Inferior parietal cortex (tissue), 1 donor: ENCODE data around the gene CUZD1.

ENCODE experiments used
- DNase-seq: peaks from one replicate; pipeline ENCODE4 v3.0.0-alpha.2; 2016; ENCODE audit errors: extremely low spot score

CUZD1 gene

GRCh38 chr10:122854648-122855047 lies 9.0 kb upstream of the CUZD1 start:
- no peak for DNase-seq

GRCh38 chr10:122853665-122854313 lies 8.1 kb upstream of the CUZD1 start:
- no peak for DNase-seq

DNA sequence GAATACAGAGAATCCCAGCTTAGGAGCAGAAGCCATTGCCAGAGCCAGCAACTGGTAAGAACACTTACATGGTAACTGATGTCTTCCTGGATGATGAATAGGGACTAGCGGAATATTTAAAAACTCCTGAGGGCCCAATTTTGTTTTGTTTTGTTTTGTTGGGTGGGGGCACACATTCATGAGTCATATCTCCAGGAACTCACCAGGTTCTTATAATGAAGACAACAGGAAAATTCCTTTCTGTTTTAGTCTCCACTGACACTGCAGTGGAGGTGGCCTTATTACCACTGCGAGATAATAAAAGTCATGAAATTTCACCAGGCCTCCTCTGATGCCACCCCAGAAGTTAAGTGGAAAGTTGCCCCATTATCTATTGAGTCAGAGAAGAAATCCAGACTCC lies 6.6 kb upstream of the CUZD1 start:
- DNase-seq = no peak

- DNase-seq = no peak
Observed at GRCh38 chr10:122850705-122851640, 5.3 kb upstream of the CUZD1 start.

- no peak for DNase-seq
Observed at GRCh38 chr10:122849900-122850605, 4.4 kb upstream of the CUZD1 start.

DNA sequence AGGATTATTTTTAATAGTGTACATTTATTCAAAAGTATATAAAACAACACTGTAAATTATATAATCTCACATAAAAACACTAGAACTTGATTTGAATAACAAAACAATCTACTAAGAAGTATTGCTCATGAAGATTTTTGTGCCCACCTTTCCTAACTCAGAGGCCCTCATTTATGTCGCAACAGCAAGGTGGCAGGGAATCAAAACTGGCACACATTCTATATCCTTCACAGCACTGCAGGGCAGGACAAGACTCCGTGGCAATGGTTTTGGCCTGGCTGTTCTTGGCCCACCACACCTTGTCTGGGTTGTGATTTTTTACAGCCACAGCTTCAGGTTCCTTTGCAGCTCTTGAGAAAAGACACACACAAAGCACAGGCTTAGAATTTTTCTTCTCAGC lies 3.4 kb upstream of the CUZD1 start:
- no peak for DNase-seq

DNA sequence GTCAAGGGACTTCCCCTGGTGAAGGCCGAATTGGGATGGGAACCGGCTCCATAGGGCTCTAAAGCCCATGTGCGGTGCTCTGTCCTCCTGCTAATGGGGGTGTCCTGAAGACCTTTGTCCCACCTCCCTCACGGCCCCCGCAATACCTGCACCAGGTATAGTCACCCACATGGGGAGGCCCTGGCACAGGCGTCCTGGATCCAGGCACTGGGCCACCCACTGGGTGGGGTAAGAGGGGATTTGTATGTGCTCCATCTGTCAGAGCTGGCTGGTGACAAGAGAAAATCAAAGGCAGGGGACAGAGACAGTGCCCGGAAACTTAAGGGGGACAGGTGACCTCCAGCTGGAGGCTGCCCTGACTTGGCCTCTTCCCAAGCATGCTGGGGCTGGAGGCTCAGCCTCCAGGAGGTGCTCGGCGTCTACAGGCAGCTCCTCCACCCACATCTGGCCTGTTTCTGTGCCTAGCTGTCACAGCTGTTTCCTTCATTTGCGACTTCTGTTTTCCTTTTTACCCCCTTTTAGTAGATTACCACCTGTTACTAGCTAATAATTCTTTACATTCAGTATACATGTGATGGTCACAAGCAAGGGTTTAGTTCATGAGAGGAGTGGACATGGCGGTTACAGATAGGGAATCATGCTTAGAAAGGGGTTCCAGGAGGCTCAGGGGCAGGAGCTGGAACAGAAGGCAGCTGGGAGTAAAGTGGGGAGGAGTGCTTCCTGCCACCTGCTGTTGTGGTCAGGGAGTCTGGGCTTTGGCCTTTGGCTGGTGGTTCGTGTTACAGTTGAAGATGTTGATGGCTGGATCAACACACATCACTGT lies 2.3 kb upstream of the CUZD1 start:
- no peak for DNase-seq

DNA sequence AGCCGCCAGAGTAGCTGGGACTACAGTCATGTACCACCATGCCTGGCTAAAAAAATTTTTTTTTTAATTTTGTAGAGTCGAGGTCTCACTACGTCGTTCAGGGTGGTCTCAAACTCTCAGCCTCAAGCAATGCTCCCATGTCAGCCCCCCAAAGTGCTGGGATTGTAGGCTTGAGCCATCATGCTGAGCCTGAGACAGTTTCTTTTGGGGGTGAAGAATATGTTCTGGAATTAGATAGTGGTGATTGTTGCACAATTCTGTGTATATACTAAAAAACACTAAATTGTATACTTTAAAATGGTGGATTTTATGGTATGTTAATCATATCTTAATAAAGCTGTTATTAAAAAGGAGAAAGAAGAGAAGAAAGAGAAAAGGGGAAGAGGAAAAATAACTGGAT lies 1.5 kb downstream of the CUZD1 start:
- no peak for DNase-seq

DNA sequence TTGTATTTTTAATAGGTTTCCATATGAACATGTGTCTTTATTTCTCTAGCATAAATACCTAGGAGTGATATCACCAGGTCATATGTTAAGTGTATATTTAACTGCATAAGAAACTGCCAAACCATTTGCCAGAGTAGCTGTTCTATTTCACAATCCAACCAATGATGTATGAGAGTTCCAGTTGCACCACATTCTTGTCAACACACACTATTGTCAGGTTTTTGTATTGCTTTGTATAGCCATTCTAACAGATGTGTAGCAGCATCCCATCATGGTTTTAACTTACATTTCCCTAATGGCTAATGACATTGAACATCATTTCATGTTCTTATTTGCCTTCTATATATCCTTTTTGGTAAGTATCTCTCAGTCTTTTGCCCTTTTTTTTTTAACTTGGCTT lies 4.1 kb downstream of the CUZD1 start:
- DNase-seq = no peak

DNA sequence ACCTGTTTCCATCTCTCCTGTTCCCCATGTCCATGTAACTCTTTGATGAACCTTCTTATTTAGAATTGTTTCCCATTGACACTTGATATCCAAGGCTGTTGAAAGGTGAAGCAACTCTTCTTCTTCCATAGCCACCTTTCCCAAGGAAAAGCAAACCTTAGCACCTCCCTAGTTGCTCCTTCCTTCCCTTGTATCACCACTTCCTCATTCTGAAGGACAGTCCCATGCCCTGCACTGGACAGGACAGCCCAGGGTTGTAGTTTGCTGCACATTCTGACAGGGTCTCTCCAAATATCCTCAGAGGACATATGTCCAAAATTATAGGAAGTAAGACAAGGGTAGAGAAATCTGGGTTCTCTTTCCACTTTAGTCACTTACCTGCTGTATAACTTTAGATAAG lies 6.2 kb downstream of the CUZD1 start:
- DNase-seq = no peak

GRCh38 chr10:122838880-122839279 lies 6.8 kb downstream of the CUZD1 start:
- no peak for DNase-seq

- no peak for DNase-seq
Observed at GRCh38 chr10:122835908-122836307, 9.7 kb downstream of the CUZD1 start.

GRCh38 chr10:122830965-122831353 lies 14.7 kb downstream of the CUZD1 start:
- no peak for DNase-seq

DNA sequence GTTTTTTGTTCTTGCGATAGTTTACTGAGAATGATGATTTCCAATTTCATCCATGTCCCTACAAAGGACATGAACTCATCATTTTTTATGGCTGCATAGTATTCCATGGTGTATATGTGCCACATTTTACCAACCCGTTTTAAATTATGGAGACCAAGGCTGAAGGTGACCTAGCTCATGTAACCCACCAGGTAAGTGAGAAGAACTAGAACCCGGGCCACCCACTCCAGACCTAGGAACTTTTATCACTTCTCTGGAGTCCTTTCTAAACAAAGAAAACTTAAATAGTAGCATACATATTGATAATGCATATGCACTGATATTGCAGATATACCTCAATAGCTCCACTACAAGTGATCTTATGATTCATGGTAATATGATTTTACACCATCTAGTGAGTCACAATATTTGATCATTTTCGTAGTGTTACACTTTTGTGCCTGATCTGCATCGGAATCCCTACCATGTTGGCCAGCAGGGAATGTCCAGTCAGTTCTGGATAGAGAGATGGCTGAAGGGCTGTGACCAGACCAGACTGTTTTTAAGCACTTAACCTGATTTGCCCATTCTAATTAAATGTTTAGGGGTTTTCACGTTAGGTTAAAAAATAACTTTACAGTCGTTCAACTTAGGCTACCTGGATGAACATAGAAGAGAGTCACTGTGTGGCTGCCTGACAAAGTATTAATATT lies 15.2 kb downstream of the CUZD1 start:
- no peak for DNase-seq

GRCh38 chr10:122829454-122829853 lies 16.2 kb downstream of the CUZD1 start:
- no peak for DNase-seq

- no peak for DNase-seq
Observed at GRCh38 chr10:122828716-122829255, 16.9 kb downstream of the CUZD1 start.

GRCh38 chr10:122827302-122827701 lies 18.4 kb downstream of the CUZD1 start:
- DNase-seq = no peak

DNA sequence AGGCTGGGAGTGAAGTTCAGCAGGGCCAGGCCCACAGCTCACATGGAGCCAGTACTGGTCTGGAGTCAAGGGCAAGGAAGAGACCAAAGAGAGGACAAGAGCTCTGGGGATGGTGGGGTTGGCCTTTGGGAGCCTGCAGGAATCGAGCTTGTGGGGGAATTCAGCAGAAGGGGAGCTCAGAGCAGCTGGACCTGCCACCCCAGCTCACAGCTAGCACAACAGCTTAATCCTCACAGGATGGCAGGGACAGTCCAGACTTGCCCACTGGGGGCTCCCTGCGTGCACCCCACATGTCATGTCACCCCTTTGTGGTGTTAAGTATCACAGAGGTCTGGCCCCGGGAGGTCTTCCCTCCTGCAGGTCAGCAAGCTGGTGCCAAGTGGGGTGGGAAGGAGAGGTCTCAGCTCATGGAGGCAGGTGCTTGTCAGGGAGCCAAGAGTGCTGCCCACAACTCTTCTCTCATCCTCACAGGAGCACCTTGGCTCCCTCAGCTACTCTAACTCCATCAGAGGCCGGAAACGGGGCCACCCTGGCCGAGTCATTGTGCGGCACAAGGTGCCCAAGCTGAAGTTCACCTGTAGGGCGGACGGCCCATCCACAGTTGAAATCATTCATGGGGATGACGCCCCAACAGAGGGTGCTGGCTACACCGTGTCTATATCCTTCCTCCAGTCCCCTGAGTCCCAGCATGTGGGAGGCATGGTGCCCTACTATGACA lies 22.5 kb downstream of the CUZD1 start:
- DNase-seq = no peak

DNA sequence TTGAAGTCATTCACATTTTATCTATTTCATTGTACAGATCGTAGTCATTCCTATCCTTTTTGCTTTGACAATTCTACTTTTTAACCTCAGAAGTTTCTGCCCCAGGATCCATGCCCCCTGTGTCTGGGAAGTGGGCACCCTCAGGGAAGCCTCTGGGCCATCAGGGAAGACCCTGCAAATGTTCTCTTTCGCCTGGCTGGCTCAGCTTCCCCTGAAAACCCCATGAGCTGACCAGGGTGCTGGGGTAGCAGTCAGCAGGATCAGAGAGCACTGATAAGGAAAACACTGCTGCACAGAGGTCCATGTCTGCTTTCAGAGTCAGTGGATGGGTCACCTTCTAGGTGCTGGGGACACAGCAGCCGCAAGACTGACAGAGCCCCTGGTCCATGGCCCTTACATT lies 23.8 kb downstream of the CUZD1 start:
- no peak for DNase-seq

- DNase-seq = no peak
Observed at GRCh38 chr10:122815458-122815857, 30.2 kb downstream of the CUZD1 start.
